ENCODE measurements around the gene PTPN4. TPM values are rescaled to one million over a fixed set of nuclear protein-coding genes. Genes with fewer than 3 reads are reported as not detected.

PTPN4 gene
- total RNA-seq, 1 experiment from 2014 or later: 44.5 TPM

DNA sequence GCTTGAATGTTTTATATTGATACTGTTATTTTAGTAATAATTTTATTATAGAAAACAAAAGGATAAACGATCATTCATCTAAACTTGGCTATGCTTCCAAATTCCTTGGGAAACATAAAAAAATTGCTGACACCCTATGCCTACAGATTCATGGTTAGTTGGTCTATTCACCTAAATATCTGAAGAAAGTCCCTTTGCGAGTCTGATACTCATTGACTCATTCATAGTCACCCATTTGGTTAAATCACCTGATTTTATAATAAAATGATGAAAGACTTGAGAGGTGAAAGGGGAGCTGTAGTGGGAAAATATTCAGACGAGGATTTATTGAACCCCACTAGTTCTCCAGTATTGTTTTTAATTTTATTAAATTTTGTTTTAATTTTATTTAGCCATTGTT lies 112.0 kb downstream of the PTPN4 start:
- POLR2A ChIA-PET (ENCODE audit: unreplicated experiment): interaction anchor here (0.6 kb wide), 1 partner anchor 150 kb away, joined by 3 read pairs; no protein-coding TSS in a partner anchor
- Histone ChIP-seq H3K4me1 (ENCODE audit: insufficient read depth, low read length) (peaks cover 4% of the 10 kb centered on the region), H2AFZ (ENCODE audit: low read length) (no peak overlapping the region), H3K9me2 (replicated peaks; ENCODE audit: low read length) (no peaks in the 10 kb centered on the region), H3F3A (ENCODE audit: low read length, unreplicated experiment) (no peaks in the 10 kb centered on the region), H3K4me2 (ENCODE audit: low read length) (no peak overlapping the region), H3K36me3 (ENCODE audit: low read depth, low read length) (no peaks in the 10 kb centered on the region), H3K27me3 (ENCODE audit: low read length) (no peaks in the 10 kb centered on the region), H3K27ac (ENCODE audit: low read length) (no peak overlapping the region; the same call in 1 of the 2 replicates), H3K4me3 (ENCODE audit: low read length) (no peak overlapping the region), H3K9ac (ENCODE audit: low read length) (no peak overlapping the region), H3K79me2 (ENCODE audit: low read length) (0 out of 2 replicates have a peak, but pooled peaks cover 3% of the 10 kb centered on the region), H3K9me3 (ENCODE audit: low read length) (no peaks in the 10 kb centered on the region), H4K20me1 (ENCODE audit: low read length) (no peaks in the 10 kb centered on the region)
- DNase-seq: peak; percentile 49
- intact Hi-C loops (cut with micrococcal nuclease): no loop called here
- CTCF ChIA-PET: no interaction called here
- no peak for ATAC-seq
- TF ChIP-seq, protein P1, sequence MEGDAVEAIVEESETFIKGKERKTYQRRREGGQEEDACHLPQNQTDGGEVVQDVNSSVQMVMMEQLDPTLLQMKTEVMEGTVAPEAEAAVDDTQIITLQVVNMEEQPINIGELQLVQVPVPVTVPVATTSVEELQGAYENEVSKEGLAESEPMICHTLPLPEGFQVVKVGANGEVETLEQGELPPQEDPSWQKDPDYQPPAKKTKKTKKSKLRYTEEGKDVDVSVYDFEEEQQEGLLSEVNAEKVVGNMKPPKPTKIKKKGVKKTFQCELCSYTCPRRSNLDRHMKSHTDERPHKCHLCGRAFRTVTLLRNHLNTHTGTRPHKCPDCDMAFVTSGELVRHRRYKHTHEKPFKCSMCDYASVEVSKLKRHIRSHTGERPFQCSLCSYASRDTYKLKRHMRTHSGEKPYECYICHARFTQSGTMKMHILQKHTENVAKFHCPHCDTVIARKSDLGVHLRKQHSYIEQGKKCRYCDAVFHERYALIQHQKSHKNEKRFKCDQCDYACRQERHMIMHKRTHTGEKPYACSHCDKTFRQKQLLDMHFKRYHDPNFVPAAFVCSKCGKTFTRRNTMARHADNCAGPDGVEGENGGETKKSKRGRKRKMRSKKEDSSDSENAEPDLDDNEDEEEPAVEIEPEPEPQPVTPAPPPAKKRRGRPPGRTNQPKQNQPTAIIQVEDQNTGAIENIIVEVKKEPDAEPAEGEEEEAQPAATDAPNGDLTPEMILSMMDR (conservative IDR thresholded peaks at IDR 0.05; ENCODE audit: low read depth, low read length): no peak
- TF ChIP-seq EZH2 (IDR thresholded peaks at IDR 0.05; ENCODE audit: low read length, unreplicated experiment) (no peak), EZH2phosphoT487 (IDR thresholded peaks at IDR 0.05; ENCODE audit: borderline replicate concordance, low read length) (no peak)
- BruUV-seq (replicated peaks): no TSS peak

DNA sequence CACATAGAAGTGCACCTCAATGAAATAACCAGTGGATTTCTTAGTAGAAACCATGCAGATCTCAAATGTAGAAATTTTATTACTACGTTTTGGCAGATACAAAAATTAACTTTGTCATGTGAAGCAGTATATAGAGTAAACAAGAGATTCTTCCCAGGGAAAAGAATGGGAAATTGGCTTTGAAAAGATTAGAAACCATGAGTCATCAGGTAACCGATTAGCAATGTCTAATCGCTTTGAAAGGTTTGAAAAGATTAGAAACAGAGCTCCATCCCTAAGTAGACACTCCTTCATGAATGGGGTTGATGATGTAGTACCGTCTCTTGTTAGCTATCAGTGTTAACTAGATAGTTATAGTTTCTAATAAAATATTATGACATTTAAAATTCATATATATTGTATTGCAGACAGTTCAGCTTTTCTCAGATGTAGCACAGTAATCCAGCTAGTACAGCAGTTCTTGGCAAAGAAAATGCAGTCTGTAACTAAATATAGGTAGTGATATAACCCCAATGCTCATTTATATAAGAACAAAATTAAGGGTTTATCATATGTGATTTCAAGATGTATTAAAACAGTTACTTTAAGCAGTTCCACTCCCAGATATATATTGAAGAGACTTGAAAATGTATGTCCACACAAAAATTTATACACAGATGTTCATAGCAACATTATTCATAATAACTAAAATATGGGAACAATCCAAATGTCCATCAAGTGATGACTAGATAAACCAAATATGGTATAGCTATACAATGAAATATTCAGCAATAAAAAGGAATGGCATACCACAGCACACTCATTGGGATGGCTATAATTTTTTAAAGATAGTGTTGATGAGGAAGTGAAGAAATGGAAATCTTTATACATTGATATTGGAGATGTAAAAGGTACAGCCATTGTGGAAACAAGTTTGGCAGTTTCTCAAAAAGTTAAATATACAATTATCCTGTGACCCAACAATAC lies 113.9 kb downstream of the PTPN4 start:
- Histone ChIP-seq H3K4me2 (ENCODE audit: low read length) (no peak overlapping the region), H2AFZ (ENCODE audit: low read length) (no peak overlapping the region), H3K79me2 (ENCODE audit: low read length) (0 out of 2 replicates have a peak, but pooled peaks cover 3% of the 10 kb centered on the region), H3K4me3 (ENCODE audit: low read length) (no peak overlapping the region), H3K27ac (ENCODE audit: low read length) (no peak overlapping the region), H4K20me1 (ENCODE audit: low read length) (no peaks in the 10 kb centered on the region), H3K9me2 (replicated peaks; ENCODE audit: low read length) (no peaks in the 10 kb centered on the region), H3K9me3 (ENCODE audit: low read length) (no peaks in the 10 kb centered on the region), H3F3A (ENCODE audit: low read length, unreplicated experiment) (no peaks in the 10 kb centered on the region), H3K4me1 (ENCODE audit: insufficient read depth, low read length) (peaks cover 4% of the 10 kb centered on the region), H3K9ac (ENCODE audit: low read length) (no peak overlapping the region), H3K27me3 (ENCODE audit: low read length) (no peaks in the 10 kb centered on the region), H3K36me3 (ENCODE audit: low read depth, low read length) (no peaks in the 10 kb centered on the region)
- no peak for TF ChIP-seq EZH2phosphoT487 (IDR thresholded peaks at IDR 0.05; ENCODE audit: borderline replicate concordance, low read length)
- CTCF ChIA-PET: no interaction called here
- ATAC-seq: no peak
- BruUV-seq (replicated peaks): no TSS peak
- intact Hi-C loops (cut with micrococcal nuclease): no loop called here
- DNase-seq: no peak
- POLR2A ChIA-PET (ENCODE audit: unreplicated experiment): interaction anchor here (0.6 kb wide), 1 partner anchor 140 kb away, joined by 3 read pairs; no protein-coding TSS in a partner anchor

DNA sequence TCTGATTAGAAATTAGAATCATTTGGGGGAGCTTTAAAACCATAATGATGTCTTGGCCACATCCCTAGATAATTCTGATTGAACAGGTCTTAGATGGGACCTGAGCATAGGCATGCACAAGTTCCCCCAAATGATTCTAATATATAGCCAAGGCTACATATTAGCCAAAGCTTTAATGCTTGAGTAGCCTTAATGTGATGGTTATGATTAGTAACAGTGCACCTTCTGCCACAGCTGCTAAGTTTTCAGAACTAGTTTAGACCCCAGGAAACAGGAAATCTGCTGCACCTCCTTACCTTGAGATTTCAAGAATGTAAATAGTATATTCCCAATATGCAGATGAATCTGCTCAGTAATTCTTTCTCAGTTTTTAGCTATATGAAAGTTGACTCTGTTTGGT lies 119.8 kb downstream of the PTPN4 start:
- H3K27ac ChIP-seq (ENCODE audit: low read length): no peak overlapping the region
- no peak overlapping the region for H3K4me2 ChIP-seq (ENCODE audit: low read length)
- 0 out of 2 replicates have a peak, but pooled peaks cover 3% of the 10 kb centered on the region for H3K79me2 ChIP-seq (ENCODE audit: low read length)
- H3K4me3 ChIP-seq (ENCODE audit: low read length): no peak overlapping the region
- CTCF ChIA-PET: no interaction called here
- no peaks in the 10 kb centered on the region for H4K20me1 ChIP-seq (ENCODE audit: low read length)
- H3K9me2 ChIP-seq (replicated peaks; ENCODE audit: low read length): no peaks in the 10 kb centered on the region
- no peak overlapping the region for H2AFZ ChIP-seq (ENCODE audit: low read length)
- H3K9ac ChIP-seq (ENCODE audit: low read length): no peak overlapping the region
- no TSS peak for BruUV-seq (replicated peaks)
- POLR2A ChIA-PET (ENCODE audit: unreplicated experiment): no interaction called here
- H3F3A ChIP-seq (ENCODE audit: low read length, unreplicated experiment): no peaks in the 10 kb centered on the region
- H3K36me3 ChIP-seq (ENCODE audit: low read depth, low read length): no peaks in the 10 kb centered on the region
- no peaks in the 10 kb centered on the region for H3K4me1 ChIP-seq (ENCODE audit: insufficient read depth, low read length)
- intact Hi-C loops (cut with micrococcal nuclease): no loop called here
- no peaks in the 10 kb centered on the region for H3K9me3 ChIP-seq (ENCODE audit: low read length)
- H3K27me3 ChIP-seq (ENCODE audit: low read length): no peaks in the 10 kb centered on the region
- no peak for ATAC-seq
- DNase-seq: no peak
- no peak for TF ChIP-seq EZH2 (IDR thresholded peaks at IDR 0.05; ENCODE audit: low read length, unreplicated experiment)
